T-helper 1 cell (primary cell): ENCODE results near the gene PEX16.

Experiments used
- DNase-seq, 5 donors: peaks; one replicate each; pipeline ENCODE4 v3.0.0-alpha.2; 2012 to 2020

The PEX16 gene

GRCh38 chr11:45930951-45931570 lies 13.4 kb upstream of the PEX16 start:
- DNase-seq: no peak

DNA sequence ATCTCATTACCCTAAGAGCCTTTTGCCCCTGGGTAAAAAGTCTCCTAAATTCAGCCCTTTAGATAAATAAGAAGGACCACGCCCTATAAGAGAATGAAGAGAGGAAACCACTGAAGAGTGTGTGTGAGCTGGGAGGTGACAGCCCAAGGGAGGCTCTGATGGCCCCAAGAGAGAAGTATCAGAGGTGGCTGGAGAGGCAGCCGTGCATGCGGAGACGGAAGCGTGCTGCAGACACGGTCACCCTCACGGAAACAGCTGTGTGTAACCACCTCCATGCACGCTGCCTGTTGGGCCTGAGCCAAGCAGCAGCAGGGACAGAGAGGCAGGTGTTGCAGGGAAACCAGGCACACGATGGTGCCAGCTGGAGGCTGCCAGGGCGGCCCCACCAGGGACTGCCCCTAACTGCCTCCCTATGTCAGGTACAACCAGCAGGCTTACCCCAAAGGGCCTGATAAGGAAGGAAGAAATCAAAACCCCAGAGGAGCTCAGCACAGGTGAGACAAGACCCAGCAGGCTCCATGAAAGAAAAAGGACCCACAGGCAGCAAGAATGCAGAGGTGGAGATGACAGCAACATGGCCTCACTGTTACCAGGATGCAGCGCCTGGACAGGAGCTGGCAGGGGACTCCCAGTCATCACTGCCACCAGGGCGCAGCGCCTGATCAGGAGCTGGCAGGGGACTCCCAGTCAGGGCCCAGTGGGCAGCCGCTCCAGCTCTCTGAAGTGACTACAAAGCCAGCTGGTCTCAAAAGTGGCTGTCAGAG lies 12.5 kb upstream of the PEX16 start:
- peak in 2 of 5 donors; percentile 25 to 56 for DNase-seq

DNA sequence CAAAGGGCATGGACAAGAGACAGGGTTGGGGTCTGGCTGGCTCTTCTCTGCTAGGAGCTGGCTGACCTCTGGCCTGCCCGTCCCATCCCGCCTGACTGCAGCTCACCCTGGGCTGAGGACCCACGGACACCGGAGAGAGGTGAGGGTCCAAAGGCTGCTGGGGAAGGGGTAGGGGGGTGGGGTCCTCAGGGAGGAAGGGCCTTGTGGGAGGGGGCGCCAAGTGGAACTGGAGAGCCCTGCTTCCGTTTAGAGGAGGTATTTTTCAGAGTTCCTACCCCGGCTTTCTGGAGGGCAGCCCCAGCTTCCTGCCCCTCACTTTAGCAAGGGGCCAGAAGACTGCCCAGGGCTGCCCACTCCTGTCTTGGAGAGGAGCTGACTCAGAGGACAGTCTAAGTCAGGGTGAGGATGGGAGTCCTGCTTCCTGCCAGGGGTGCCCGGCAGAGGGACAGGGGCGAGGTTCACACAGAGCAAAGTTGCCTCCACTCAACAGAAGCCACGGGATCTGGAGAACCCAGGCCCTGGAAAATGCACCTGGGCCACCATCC lies 11.9 kb upstream of the PEX16 start:
- DNase-seq: no peak

DNA sequence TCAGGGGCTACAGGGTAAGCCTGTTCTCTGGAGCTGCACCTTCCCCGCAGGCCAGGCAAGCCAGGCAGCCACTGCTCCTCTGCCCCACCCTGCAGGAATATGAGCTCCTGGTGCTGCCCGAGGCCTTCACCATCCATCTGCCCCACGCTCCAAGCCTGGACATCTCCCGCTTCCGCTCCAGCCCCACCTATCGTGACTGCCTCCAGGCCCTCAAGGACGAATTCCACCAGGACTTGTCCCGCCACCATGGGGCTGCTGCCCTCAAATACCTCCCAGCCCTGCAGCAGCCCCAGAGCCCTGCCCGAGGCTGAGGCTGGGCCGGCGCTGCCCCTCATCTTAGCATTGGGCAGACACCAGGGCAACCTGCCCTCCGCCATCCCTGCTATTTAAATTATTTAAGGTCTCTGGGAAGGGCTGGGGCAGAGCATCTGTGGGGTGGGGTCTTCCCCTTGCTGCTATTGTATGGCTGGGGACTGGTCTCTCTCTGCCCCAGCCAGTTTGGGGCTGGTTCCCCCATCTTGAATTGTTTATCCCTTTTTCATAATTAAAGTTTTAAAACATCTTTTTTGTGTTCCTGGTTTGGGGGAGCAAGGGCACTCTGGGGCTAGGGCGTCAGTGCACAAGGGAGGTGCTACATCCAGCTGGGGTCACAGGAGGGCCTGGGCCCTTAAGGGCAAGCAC lies 11.0 kb upstream of the PEX16 start:
- DNase-seq: no peak

- DNase-seq: no peak
These were observed 10.2 kb upstream of the PEX16 start for GRCh38 chr11:45927684-45928413.

DNA sequence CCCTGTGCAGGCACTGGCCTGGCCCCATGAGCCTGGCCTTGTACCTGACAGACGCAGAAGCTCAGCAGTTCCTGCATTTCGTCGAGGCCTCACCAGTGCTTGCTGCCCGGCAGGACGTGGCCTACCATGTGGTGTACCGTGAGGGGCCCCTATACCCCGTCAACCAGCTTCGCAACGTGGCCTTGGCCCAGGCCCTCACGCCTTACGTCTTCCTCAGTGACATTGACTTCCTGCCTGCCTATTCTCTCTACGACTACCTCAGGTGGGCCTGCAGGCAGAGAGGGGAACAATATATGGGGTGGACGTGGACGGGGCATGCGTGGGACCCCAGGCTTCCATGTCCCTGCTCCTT lies 9.6 kb upstream of the PEX16 start:
- DNase-seq: no peak

DNA sequence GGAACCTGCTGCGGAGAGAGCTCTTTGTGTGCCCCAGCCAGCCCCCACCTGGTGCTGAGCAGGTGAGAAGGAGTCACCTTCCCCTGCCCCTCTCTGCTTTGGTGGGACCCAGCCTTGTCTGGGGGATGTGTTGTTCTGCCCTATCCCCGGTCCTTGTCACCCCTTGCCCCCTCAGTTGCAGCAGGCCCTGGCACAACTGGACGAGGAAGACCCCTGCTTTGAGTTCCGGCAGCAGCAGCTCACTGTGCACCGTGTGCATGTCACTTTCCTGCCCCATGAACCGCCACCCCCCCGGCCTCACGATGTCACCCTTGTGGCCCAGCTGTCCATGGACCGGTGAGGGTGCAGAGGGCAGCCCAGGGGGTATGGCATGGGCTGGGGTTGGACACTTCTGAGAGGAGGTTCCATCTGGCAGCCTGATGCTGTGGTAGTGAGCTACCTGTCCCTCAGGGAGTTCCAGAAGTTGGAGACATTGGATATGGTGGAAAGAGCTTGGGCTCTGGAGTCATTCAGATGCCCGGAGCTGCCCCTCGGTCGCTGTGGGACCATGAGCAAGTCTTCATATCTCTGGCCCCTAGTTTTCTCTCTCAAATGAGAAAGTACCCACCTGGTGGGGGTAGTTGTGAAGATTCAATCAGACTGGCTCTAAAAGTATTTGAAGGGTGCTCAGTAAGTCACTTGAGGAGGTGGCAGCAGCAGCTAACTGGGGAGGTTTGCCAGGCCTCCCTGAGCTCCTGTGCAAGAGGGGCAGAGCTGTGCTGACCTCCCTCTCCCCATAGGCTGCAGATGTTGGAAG lies 9.1 kb upstream of the PEX16 start:
- no peak for DNase-seq

DNA sequence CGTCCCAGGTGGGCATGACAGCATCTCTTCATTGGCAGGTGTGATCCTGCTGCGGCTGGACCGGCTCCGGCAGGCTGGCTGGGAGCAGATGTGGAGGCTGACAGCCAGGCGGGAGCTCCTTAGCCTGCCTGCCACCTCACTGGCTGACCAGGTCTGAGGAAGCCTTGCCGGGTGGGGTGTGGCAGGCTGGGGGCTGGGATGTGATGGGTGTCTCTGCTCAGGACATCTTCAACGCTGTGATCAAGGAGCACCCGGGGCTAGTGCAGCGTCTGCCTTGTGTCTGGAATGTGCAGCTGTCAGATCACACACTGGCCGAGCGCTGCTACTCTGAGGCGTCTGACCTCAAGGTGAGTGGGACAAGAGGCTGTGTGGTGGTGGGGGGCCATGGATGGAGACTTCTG lies 8.3 kb upstream of the PEX16 start:
- DNase-seq: no peak

DNA sequence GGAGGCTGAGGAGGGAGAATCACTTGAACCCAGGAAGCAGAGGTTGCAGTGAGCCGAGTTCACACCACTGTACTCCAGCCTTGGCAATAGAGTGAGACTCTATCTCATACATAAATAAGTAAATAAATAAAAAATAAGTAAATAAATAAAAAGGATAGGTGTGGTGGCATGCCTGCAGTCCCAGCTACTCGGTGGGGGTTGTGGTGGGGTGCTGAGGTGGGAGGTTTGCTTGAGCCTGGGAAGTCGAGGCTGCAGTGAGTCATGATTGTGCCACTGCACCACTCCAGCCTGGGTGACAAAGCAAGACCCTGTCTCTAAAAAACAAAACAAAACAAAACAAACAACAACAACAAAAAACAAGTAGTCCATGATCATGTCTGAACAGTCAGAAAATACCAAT lies 7.9 kb upstream of the PEX16 start:
- DNase-seq: no peak

GRCh38 chr11:45924927-45925326 lies 7.2 kb upstream of the PEX16 start:
- no peak for DNase-seq

DNA sequence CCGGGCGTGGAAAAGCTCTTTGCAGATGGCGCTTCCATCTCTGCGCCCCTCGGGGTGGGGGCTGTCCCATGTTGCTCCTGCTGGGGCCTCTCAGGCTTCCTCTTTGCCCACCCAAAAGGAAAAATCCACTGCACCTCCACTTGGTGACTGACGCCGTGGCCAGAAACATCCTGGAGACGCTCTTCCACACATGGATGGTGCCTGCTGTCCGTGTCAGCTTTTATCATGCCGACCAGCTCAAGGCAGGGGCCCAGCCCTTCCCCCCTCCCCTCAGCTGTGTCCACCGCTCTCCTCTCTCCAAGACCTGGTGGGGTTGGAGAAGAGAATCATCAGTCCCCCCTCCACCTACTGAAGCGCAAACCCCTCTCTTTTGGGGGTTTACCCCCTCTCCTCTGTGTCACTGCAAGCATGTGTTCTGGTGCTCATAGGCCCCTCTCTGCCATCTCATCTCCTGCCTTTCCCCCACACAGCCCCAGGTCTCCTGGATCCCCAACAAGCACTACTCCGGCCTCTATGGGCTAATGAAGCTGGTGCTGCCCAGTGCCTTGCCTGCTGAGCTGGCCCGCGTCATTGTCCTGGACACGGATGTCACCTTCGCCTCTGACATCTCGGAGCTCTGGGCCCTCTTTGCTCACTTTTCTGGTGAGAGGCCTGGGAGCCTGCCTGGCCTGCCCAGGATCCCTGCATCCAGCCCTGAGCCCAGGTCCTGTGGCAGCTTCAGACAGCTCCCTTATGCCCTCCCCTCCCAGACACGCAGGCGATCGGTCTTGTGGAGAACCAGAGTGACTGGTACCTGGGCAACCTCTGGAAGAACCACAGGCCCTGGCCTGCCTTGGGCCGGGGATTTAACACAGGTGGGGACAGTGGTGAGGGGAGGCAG lies 6.6 kb upstream of the PEX16 start:
- no peak for DNase-seq

GRCh38 chr11:45922425-45923082 lies 4.9 kb upstream of the PEX16 start, which contains the start of gene LARGE2:
LARGE2 (plus strand) TSS chr11:45922656; CDS start chr11:45922883, 227 bp downstream.
- peak in 1 of 5 donors; percentile 32 for DNase-seq

- DNase-seq: peak in 1 of 5 donors; percentile 18
These were observed 4.1 kb upstream of the PEX16 start for GRCh38 chr11:45921561-45922424.

GRCh38 chr11:45920531-45921477 lies 3.1 kb upstream of the PEX16 start:
- no peak for DNase-seq

GRCh38 chr11:45919806-45920530 lies 2.3 kb upstream of the PEX16 start:
- DNase-seq: peak in 1 of 5 donors; percentile 1

- peak in 2 of 5 donors; percentile 1 to 8 for DNase-seq
These were observed 1.4 kb upstream of the PEX16 start for GRCh38 chr11:45918962-45919675.
